ENCODE data around the gene ABCG1. TPM values are rescaled to one million over a fixed set of nuclear protein-coding genes. Genes with fewer than 3 reads are reported as not detected.

Gene ABCG1
- total and polyA plus RNA-seq, 2 experiments from 2014 or later, result 1.3 to 4.4 TPM

- TF ChIP-seq ZNF462 (CRISPR knock-in tag; IDR thresholded peaks at IDR 0.05), result no peak
- no peak for TF ChIP-seq CTCF (conservative IDR thresholded peaks at IDR 0.05; ENCODE audit: low read depth in 2 of 2)
- no peak for TF ChIP-seq ETS1 (IDR thresholded peaks at IDR 0.05)
- no peak for TF ChIP-seq NANOG (IDR thresholded peaks at IDR 0.05; ENCODE audit: borderline replicate concordance)
- no peak for TF ChIP-seq ZNF331 (CRISPR knock-in tag; IDR thresholded peaks at IDR 0.05; ENCODE audit: low read depth)
- TF ChIP-seq EZH2 (IDR thresholded peaks at IDR 0.05; ENCODE audit: low read depth, unreplicated experiment), result no peak
- no peak for TF ChIP-seq STAT1 (IDR thresholded peaks at IDR 0.05; ENCODE audit: unreplicated experiment)
- no peak for TF ChIP-seq ZNF114 (CRISPR knock-in tag; IDR thresholded peaks at IDR 0.05)
- no peak for TF ChIP-seq POLR2AphosphoS5 (IDR thresholded peaks at IDR 0.05; ENCODE audit: low read depth)
- TF ChIP-seq EZH2phosphoT487 (IDR thresholded peaks at IDR 0.05; ENCODE audit: unreplicated experiment), result no peak
These were observed 67.5 kb downstream of the ABCG1 start (continued) for GRCh38 chr21:42286416-42286815.

Measured in GM23338 (cell line).